Measurements from ENCODE around the gene FECH.

FECH gene

DNA sequence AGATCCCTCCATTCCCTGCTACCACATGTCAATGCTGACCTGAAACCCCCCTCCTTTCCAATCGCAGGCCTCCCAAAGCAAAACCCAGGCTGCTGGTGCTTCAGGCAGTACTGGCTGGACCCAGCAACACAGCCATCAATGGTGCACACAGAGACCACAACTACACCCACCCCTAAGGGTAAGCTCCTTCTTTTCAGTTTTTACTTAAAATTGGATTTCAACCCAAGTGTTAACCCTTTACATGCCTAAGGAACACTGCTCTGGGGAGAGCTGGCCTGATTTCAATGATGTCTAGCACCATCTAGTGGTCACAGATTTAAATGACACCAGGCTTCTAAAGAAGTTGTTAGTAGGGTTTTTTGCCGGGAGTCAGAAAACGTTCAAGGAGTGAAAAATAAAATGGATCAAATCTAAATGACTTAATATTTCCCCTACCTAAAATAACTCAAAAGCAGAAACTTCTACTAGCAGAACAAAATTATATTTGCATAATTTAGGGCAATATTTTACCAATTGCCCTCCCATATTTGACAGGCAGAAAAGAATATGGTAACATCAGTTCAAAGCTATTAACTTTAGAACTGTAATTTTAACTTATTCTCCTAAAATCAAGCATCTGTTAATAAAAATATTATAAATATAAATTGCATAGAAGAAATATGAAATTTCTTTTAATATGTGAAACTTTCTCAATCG is 24.6 kb downstream of the FECH start:
- peaks cover 2% of the 10 kb centered on the region for H3K9me3 ChIP-seq (ENCODE audit: insufficient read depth, low read depth, low read length)
- no peaks in the 10 kb centered on the region for H3K27me3 ChIP-seq (ENCODE audit: insufficient read depth, low read length)
- peaks cover 4 to 7% of the 10 kb centered on the region in 2 experiments for H3K36me3 ChIP-seq (ENCODE audit: control insufficient read depth in 1 of 2, insufficient read depth in 2 of 2, low read length in 2 of 2)
- H3K23ac ChIP-seq (ENCODE audit: low read length): no peak overlapping the region
- no peaks in the 10 kb centered on the region for H3K79me1 ChIP-seq (ENCODE audit: low read length)
- H3K4me1 ChIP-seq (ENCODE audit: control insufficient read depth in 1 of 2, insufficient read depth in 2 of 2, low read length in 2 of 2): no peaks in the 10 kb centered on the region
- H2BK120ac ChIP-seq (ENCODE audit: insufficient read depth, low read length, poor library complexity): no peak overlapping the region
- no peak overlapping the region for H3K18ac ChIP-seq (ENCODE audit: low read length)
- H2AK5ac ChIP-seq (ENCODE audit: low read length): no peak overlapping the region
- WGBS (ENCODE audit: extremely low coverage, insufficient coverage, insufficient read length): no CpG with 5 or more reads among the region's 4 CpGs
- no peak overlapping the region for H3K27ac ChIP-seq (ENCODE audit: low read depth, low read length)
- no peak overlapping the region for H3K4me2 ChIP-seq (ENCODE audit: low read length)
- H3K4me3 ChIP-seq (ENCODE audit: low read depth, low read length): no peak overlapping the region
- no peak overlapping the region for H3K4ac ChIP-seq (ENCODE audit: low read depth, low read length)
- H2AFZ ChIP-seq (ENCODE audit: insufficient read depth, low read length, poor library complexity): no peak overlapping the region
- H3K9ac ChIP-seq (ENCODE audit: low read length): peak overlapping the region; percentile 42
- H4K8ac ChIP-seq (ENCODE audit: low read depth, low read length): no peak overlapping the region
- no peak overlapping the region for H3K14ac ChIP-seq (ENCODE audit: low read length)
- no peak overlapping the region for H2BK5ac ChIP-seq (ENCODE audit: low read depth, low read length, poor library complexity)
- H2BK12ac ChIP-seq (ENCODE audit: low read length): no peak overlapping the region
- no peak overlapping the region for H4K91ac ChIP-seq (ENCODE audit: low read depth, low read length)
- DNase-seq: peak; percentile 7 to 75
- no peak overlapping the region for H4K12ac ChIP-seq (ENCODE audit: low read depth, low read length)
- no peaks in the 10 kb centered on the region for H3K79me2 ChIP-seq (ENCODE audit: control insufficient read depth, insufficient read depth, low read length, poor library complexity)

DNA sequence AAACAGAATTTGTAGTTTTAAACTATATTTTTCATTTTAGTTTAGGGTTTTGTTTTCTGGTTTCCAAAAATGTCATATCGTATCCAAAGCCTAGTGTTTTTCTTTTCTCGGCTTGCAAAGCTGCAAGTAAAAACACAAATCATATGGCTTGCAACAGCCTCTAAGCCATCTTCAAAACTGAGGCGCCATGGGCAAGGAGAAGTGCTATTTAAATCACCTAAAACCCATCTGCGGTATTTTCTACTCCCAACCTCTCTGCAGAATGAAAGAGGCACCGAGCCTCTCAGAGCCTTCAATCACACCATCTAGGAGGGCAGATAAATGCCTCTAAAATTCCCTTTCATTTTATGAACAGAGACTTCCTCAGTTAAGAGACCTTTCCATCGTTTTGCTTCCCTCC is 25.2 kb downstream of the FECH start:
- H3K79me1 ChIP-seq (ENCODE audit: low read length): no peaks in the 10 kb centered on the region
- no peak overlapping the region for H4K91ac ChIP-seq (ENCODE audit: low read depth, low read length)
- H3K27me3 ChIP-seq (ENCODE audit: insufficient read depth, low read length): no peaks in the 10 kb centered on the region
- H2AFZ ChIP-seq (ENCODE audit: insufficient read depth, low read length, poor library complexity): no peak overlapping the region
- H4K8ac ChIP-seq (ENCODE audit: low read depth, low read length): no peak overlapping the region
- no peak overlapping the region for H3K9ac ChIP-seq (ENCODE audit: low read length)
- no peak overlapping the region for H4K12ac ChIP-seq (ENCODE audit: low read depth, low read length)
- peaks cover 2% of the 10 kb centered on the region for H3K9me3 ChIP-seq (ENCODE audit: insufficient read depth, low read depth, low read length)
- H3K4me1 ChIP-seq (ENCODE audit: control insufficient read depth in 1 of 2, insufficient read depth in 2 of 2, low read length in 2 of 2): no peaks in the 10 kb centered on the region
- no peak overlapping the region for H3K4me2 ChIP-seq (ENCODE audit: low read length)
- no peak overlapping the region for H3K27ac ChIP-seq (ENCODE audit: low read depth, low read length)
- no peak overlapping the region for H3K4me3 ChIP-seq (ENCODE audit: low read depth, low read length)
- no peak overlapping the region for H2BK120ac ChIP-seq (ENCODE audit: insufficient read depth, low read length, poor library complexity)
- no peak overlapping the region for H3K18ac ChIP-seq (ENCODE audit: low read length)
- H3K36me3 ChIP-seq (ENCODE audit: control insufficient read depth in 1 of 2, insufficient read depth in 2 of 2, low read length in 2 of 2): peaks cover 7 to 8% of the 10 kb centered on the region in 2 experiments
- no peak overlapping the region for H2BK12ac ChIP-seq (ENCODE audit: low read length)
- no peak overlapping the region for H2AK5ac ChIP-seq (ENCODE audit: low read length)
- DNase-seq: no peak
- no peak overlapping the region for H2BK5ac ChIP-seq (ENCODE audit: low read depth, low read length, poor library complexity)
- H3K23ac ChIP-seq (ENCODE audit: low read length): no peak overlapping the region
- no peak overlapping the region for H3K14ac ChIP-seq (ENCODE audit: low read length)
- no CpG with 5 or more reads among the region's 6 CpGs for WGBS (ENCODE audit: extremely low coverage, insufficient coverage, insufficient read length)
- H3K4ac ChIP-seq (ENCODE audit: low read depth, low read length): no peak overlapping the region
- no peaks in the 10 kb centered on the region for H3K79me2 ChIP-seq (ENCODE audit: control insufficient read depth, insufficient read depth, low read length, poor library complexity)

DNA sequence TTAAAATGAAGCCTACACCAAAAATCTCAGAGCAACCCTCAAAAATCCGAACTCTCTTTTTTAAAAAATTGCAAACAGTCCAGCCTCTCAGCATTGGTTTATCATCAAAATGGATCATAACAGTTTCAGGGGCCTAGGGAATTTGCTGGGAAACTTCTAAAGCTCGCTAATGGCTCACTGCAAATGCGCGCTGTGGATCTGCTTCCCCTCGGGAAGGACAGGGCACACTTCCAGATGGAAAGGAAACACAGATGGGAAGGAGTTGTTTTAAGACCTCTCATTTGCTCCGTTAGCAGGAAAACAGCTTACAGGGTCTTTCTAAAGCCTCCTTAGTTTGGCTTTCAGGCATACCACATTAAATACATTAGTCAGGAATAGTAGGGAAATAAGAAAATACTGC is 27.2 kb downstream of the FECH start:
- H3K4me2 ChIP-seq (ENCODE audit: low read length): no peak overlapping the region
- H3K27ac ChIP-seq (ENCODE audit: low read depth, low read length): no peak overlapping the region
- H2AK5ac ChIP-seq (ENCODE audit: low read length): no peak overlapping the region
- H3K23ac ChIP-seq (ENCODE audit: low read length): no peak overlapping the region
- no peak overlapping the region for H2BK120ac ChIP-seq (ENCODE audit: insufficient read depth, low read length, poor library complexity)
- H4K8ac ChIP-seq (ENCODE audit: low read depth, low read length): no peak overlapping the region
- H3K9ac ChIP-seq (ENCODE audit: low read length): no peak overlapping the region
- no peak overlapping the region for H2BK12ac ChIP-seq (ENCODE audit: low read length)
- H4K91ac ChIP-seq (ENCODE audit: low read depth, low read length): no peak overlapping the region
- no peak for DNase-seq
- WGBS (ENCODE audit: extremely low coverage, insufficient coverage, insufficient read length): no CpG with 5 or more reads among the region's 6 CpGs
- H3K36me3 ChIP-seq (ENCODE audit: control insufficient read depth in 1 of 2, insufficient read depth in 2 of 2, low read length in 2 of 2): peaks cover 8 to 14% of the 10 kb centered on the region in 2 experiments
- no peak overlapping the region for H4K12ac ChIP-seq (ENCODE audit: low read depth, low read length)
- H3K18ac ChIP-seq (ENCODE audit: low read length): no peak overlapping the region
- no peaks in the 10 kb centered on the region for H3K4me1 ChIP-seq (ENCODE audit: control insufficient read depth in 1 of 2, insufficient read depth in 2 of 2, low read length in 2 of 2)
- no peaks in the 10 kb centered on the region for H3K27me3 ChIP-seq (ENCODE audit: insufficient read depth, low read length)
- H3K14ac ChIP-seq (ENCODE audit: low read length): no peak overlapping the region
- no peak overlapping the region for H3K4ac ChIP-seq (ENCODE audit: low read depth, low read length)
- H3K9me3 ChIP-seq (ENCODE audit: insufficient read depth, low read depth, low read length): peaks cover 2% of the 10 kb centered on the region
- no peaks in the 10 kb centered on the region for H3K79me1 ChIP-seq (ENCODE audit: low read length)
- no peak overlapping the region for H3K4me3 ChIP-seq (ENCODE audit: low read depth, low read length)
- H2AFZ ChIP-seq (ENCODE audit: insufficient read depth, low read length, poor library complexity): no peak overlapping the region
- no peak overlapping the region for H2BK5ac ChIP-seq (ENCODE audit: low read depth, low read length, poor library complexity)
- H3K79me2 ChIP-seq (ENCODE audit: control insufficient read depth, insufficient read depth, low read length, poor library complexity): no peaks in the 10 kb centered on the region

DNA sequence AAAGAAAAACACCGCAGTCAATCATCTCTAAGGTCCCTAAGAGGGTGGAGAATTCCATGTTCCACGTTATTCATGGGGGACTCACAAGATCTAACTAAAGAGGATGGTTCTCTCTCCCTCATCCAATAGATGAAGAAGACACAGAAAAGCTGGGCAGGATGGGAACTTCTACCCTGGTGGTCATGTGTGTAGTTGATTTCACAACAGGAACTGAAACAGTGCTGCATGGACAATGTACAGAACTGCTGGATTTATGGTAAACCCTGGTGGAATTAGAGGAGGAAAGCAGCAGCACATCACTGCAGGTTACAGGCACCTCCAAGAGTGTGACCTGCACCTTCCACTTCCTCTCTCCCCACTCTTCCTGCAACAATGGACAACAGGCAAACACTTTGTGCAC is 31.4 kb downstream of the FECH start:
- H3K14ac ChIP-seq (ENCODE audit: low read length): no peak overlapping the region
- no peak overlapping the region for H2AK5ac ChIP-seq (ENCODE audit: low read length)
- H3K18ac ChIP-seq (ENCODE audit: low read length): no peak overlapping the region
- H3K79me1 ChIP-seq (ENCODE audit: low read length): no peaks in the 10 kb centered on the region
- H3K4me2 ChIP-seq (ENCODE audit: low read length): no peak overlapping the region
- no peak overlapping the region for H3K4ac ChIP-seq (ENCODE audit: low read depth, low read length)
- no peak for DNase-seq
- no peak overlapping the region for H3K9ac ChIP-seq (ENCODE audit: low read length)
- WGBS (ENCODE audit: extremely low coverage, insufficient coverage, insufficient read length): no CpG with 5 or more reads among the region's 2 CpGs
- H3K9me3 ChIP-seq (ENCODE audit: insufficient read depth, low read depth, low read length): peaks cover 2% of the 10 kb centered on the region
- H2BK120ac ChIP-seq (ENCODE audit: insufficient read depth, low read length, poor library complexity): no peak overlapping the region
- no peak overlapping the region for H4K91ac ChIP-seq (ENCODE audit: low read depth, low read length)
- H3K23ac ChIP-seq (ENCODE audit: low read length): no peak overlapping the region
- no peak overlapping the region for H3K4me3 ChIP-seq (ENCODE audit: low read depth, low read length)
- no peaks in the 10 kb centered on the region for H3K79me2 ChIP-seq (ENCODE audit: control insufficient read depth, insufficient read depth, low read length, poor library complexity)
- no peak overlapping the region for H3K27ac ChIP-seq (ENCODE audit: low read depth, low read length)
- peaks cover 13 to 15% of the 10 kb centered on the region in 2 experiments for H3K36me3 ChIP-seq (ENCODE audit: control insufficient read depth in 1 of 2, insufficient read depth in 2 of 2, low read length in 2 of 2)
- no peak overlapping the region for H4K8ac ChIP-seq (ENCODE audit: low read depth, low read length)
- no peaks in the 10 kb centered on the region for H3K4me1 ChIP-seq (ENCODE audit: control insufficient read depth in 1 of 2, insufficient read depth in 2 of 2, low read length in 2 of 2)
- H2BK12ac ChIP-seq (ENCODE audit: low read length): no peak overlapping the region
- no peak overlapping the region for H2AFZ ChIP-seq (ENCODE audit: insufficient read depth, low read length, poor library complexity)
- H4K12ac ChIP-seq (ENCODE audit: low read depth, low read length): no peak overlapping the region
- H2BK5ac ChIP-seq (ENCODE audit: low read depth, low read length, poor library complexity): no peak overlapping the region
- no peaks in the 10 kb centered on the region for H3K27me3 ChIP-seq (ENCODE audit: insufficient read depth, low read length)
